ENCODE results near the gene DBP.

- no peak for TF ChIP-seq TCF12 (IDR thresholded peaks at IDR 0.05; ENCODE audit: low read depth)
- TF ChIP-seq TAF1 (IDR thresholded peaks at IDR 0.05; ENCODE audit: low read depth), result no peak
- no peak for TF ChIP-seq EP300 (IDR thresholded peaks at IDR 0.05; ENCODE audit: borderline replicate concordance)
Observed at GRCh38 chr19:48676887-48677286, 39.7 kb upstream of the DBP start.

Measured in Ishikawa (cell line).